Measurements from ENCODE around the gene NOL3. TPM values are rescaled to one million over a fixed set of nuclear protein-coding genes. Genes with fewer than 3 reads are reported as not detected.

Gene NOL3
- total RNA-seq, 4 donors from 2014 or later = 64.3 to 116 (median 90.5) TPM

GRCh38 chr16:67206838-67207248 lies 36.5 kb downstream of the NOL3 start:
- Histone ChIP-seq H3K27ac (no peak overlapping the region), H3K27me3 (no peaks in the 10 kb centered on the region), H3K4me1 (peaks cover 6% of the 10 kb centered on the region), H3K36me3 (peaks cover 32% of the 10 kb centered on the region), H3K9me3 (no peaks in the 10 kb centered on the region), H3K4me3 (no peak overlapping the region)
- 90% methylated on average over 3 of the region's 3 CpGs for WGBS
- TF ChIP-seq POLR2AphosphoS5 (IDR thresholded peaks at IDR 0.05) (no peak), POLR2A (IDR thresholded peaks at IDR 0.05) (no peak), CTCF (IDR thresholded peaks at IDR 0.05) (no peak), EP300 (IDR thresholded peaks at IDR 0.05) (no peak)
- DNase-seq (ENCODE audit: low spot score in 2 of 2) = no peak

- 65% methylated on average over 10 of the region's 21 CpGs for WGBS
- H3K27me3 ChIP-seq = no peaks in the 10 kb centered on the region
- H3K36me3 ChIP-seq = peaks cover 26% of the 10 kb centered on the region
- no peaks in the 10 kb centered on the region for H3K9me3 ChIP-seq
- no peak overlapping the region for H3K4me3 ChIP-seq
- H3K27ac ChIP-seq = no peak overlapping the region
- DNase-seq (ENCODE audit: low spot score in 2 of 2) = no peak
- peaks cover 6% of the 10 kb centered on the region for H3K4me1 ChIP-seq
- TF ChIP-seq EP300 (IDR thresholded peaks at IDR 0.05) (no peak), POLR2AphosphoS5 (IDR thresholded peaks at IDR 0.05) (no peak), POLR2A (IDR thresholded peaks at IDR 0.05) (no peak), CTCF (IDR thresholded peaks at IDR 0.05) (no peak)
These were observed 37.1 kb downstream of the NOL3 start for GRCh38 chr16:67207249-67208091.

- 90% methylated on average over 6 of the region's 11 CpGs for WGBS
- Histone ChIP-seq H3K4me1 (peaks cover 10% of the 10 kb centered on the region), H3K27me3 (no peaks in the 10 kb centered on the region), H3K9me3 (no peaks in the 10 kb centered on the region), H3K36me3 (peaks cover 17% of the 10 kb centered on the region), H3K4me3 (no peak overlapping the region), H3K27ac (no peak overlapping the region)
- no peak for DNase-seq (ENCODE audit: low spot score in 2 of 2)
- TF ChIP-seq POLR2AphosphoS5 (IDR thresholded peaks at IDR 0.05) (no peak), EP300 (IDR thresholded peaks at IDR 0.05) (no peak), POLR2A (IDR thresholded peaks at IDR 0.05) (no peak), CTCF (IDR thresholded peaks at IDR 0.05) (no peak)
These were observed 38.0 kb downstream of the NOL3 start for GRCh38 chr16:67208154-67208896.

DNA sequence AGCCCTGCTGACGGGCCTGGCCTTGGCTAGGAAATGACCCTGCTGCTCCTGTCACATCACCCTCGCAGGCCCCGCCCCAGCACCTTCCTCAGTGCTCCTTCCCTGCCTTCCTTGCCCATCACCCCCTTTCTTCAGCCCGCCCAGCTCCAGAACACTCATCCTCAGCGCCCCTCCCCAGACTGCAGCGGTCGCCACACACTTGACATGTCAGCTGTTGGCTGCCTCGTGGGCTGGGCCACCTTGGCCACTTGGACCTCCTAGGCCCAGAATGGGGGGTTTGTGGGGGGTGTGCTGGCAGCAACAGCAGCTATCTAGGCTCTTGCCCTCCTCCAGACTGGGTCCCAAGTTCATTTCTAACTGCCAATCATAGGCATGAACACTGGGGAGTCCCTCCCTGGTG lies 39.2 kb downstream of the NOL3 start:
- DNase-seq (ENCODE audit: low spot score in 2 of 2) = no peak
- no peaks in the 10 kb centered on the region for H3K9me3 ChIP-seq
- peaks cover 11% of the 10 kb centered on the region for H3K4me1 ChIP-seq
- no peaks in the 10 kb centered on the region for H3K27me3 ChIP-seq
- WGBS = 88% methylated on average over 8 of the region's 8 CpGs
- TF ChIP-seq POLR2A (IDR thresholded peaks at IDR 0.05) = no peak
- TF ChIP-seq POLR2AphosphoS5 (IDR thresholded peaks at IDR 0.05) = no peak
- no peak for TF ChIP-seq CTCF (IDR thresholded peaks at IDR 0.05)
- TF ChIP-seq EP300 (IDR thresholded peaks at IDR 0.05) = no peak
- peaks cover 9% of the 10 kb centered on the region for H3K36me3 ChIP-seq
- H3K27ac ChIP-seq = no peak overlapping the region
- H3K4me3 ChIP-seq = no peak overlapping the region

All from suprapubic skin (tissue), 4 donors.